ENCODE data around the gene EMC9. TPM values are rescaled to one million over a fixed set of nuclear protein-coding genes. Genes with fewer than 3 reads are reported as not detected.

EMC9 gene
- total and polyA plus RNA-seq, 2 of the 8 experiments (the other 6 are each of a cell fraction or from before 2014, with no cell fraction given), result 38.4 to 47.2 TPM

DNA sequence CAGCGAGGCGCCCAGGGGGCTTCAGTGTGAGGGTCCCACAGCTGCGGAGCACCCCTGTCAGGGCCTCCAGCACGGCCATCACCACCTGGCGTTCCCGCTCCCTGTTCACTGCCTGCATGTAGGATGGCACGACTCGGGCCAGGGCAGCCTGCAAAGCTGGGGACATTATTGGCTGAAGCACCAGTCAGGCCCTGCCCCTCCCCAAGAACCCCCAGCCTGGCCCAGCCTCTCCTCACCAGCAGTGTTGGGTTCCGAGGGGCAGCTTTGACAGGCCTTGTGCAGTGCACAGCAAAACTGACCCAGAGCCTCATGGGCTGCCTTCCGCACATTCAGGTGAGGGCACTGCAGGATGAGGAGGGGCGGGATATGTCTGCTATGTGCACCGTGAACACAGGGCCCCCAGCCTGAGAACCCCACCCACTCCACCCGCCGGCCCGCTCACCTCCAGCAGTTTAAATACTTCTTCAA lies 41.7 kb upstream of the EMC9 start (continued):
- no peak for TF ChIP-seq CBX5 (IDR thresholded peaks at IDR 0.05; ENCODE audit: low read depth, low read length)

Data from H1 (cell line).